Caco-2 (cell line): ENCODE measurements around the gene NDUFS2. TPM values are rescaled to one million over a fixed set of nuclear protein-coding genes. Genes with fewer than 3 reads are reported as not detected.

Experiments used
- BruUV-seq: library from RNA; stranded (reverse); fragments of 400-500 nt; replicated peaks from 2 replicates; lab custom pipeline; 2021; lab: Mats Ljungman, UMichigan
- CTCF ChIA-PET: fragments of 300-600 bp; sonication (Branson Sonifier 250); formaldehyde crosslinking; loops from one replicate; lab custom pipeline; 2022; ENCODE audit warnings: antibody characterized with exemption; lab: Charles Lee
- POLR2A ChIA-PET: fragments of 300-600 bp; sonication (Branson Sonifier 250); formaldehyde crosslinking; loops from one replicate; lab custom pipeline; 2022; ENCODE audit warnings: antibody characterized with exemption; lab: Charles Lee
- DNase-seq, 2 experiments: peaks; one replicate each; pipeline versions ENCODE4 v3.0.0 to v3.0.0-alpha.2; 2020 to 2022
- H3K27me3 ChIP-seq: replicated peaks from 2 replicates; pipeline ENCODE4 v1.6.0; 2011; ENCODE audit warnings: low read length; ENCODE audit not compliant: control insufficient read depth, insufficient read depth
- H3K36me3 ChIP-seq: 2 replicates; pipeline ENCODE4 v1.5.1; 2011; ENCODE audit warnings: low read length; ENCODE audit not compliant: control insufficient read depth, insufficient read depth
- H3K4me1 ChIP-seq: fragments of 250-450 bp; sonication (Bioruptor Pico); 2 replicates; pipeline ENCODE4 v1.5.1; 2020; ENCODE audit warnings: mild to moderate bottlenecking
- H3K4me3 ChIP-seq: 2 replicates; pipeline ENCODE4 v1.5.1; 2011; ENCODE audit warnings: low read depth, mild to moderate bottlenecking, control low read depth, low read length
- H3K9me3 ChIP-seq: fragments of 250-450 bp; sonication (Bioruptor Pico); 2 replicates; pipeline ENCODE4 v1.5.1; 2020; ENCODE audit warnings: mild to moderate bottlenecking, moderate library complexity
- H3K27ac Mint-ChIP-seq: one replicate; pipeline ENCODE4 v1.8.0; 2022; ENCODE audit warnings: mixed read lengths; ENCODE audit not compliant: unreplicated experiment
- H3K27me3 Mint-ChIP-seq: one replicate; pipeline ENCODE4 v1.8.0; 2022; ENCODE audit warnings: mixed read lengths; ENCODE audit not compliant: insufficient read depth, unreplicated experiment
- H3K36me3 Mint-ChIP-seq: one replicate; pipeline ENCODE4 v1.8.0; 2022; ENCODE audit warnings: mild to moderate bottlenecking, mixed read lengths; ENCODE audit not compliant: insufficient read depth, unreplicated experiment
- H3K4me1 Mint-ChIP-seq: one replicate; pipeline ENCODE4 v1.8.0; 2022; ENCODE audit warnings: low read depth, mixed read lengths; ENCODE audit not compliant: unreplicated experiment
- H3K4me3 Mint-ChIP-seq: one replicate; pipeline ENCODE4 v1.8.0; 2022; ENCODE audit warnings: mild to moderate bottlenecking, moderate library complexity, mixed read lengths; ENCODE audit not compliant: unreplicated experiment
- H3K9me3 Mint-ChIP-seq: one replicate; pipeline ENCODE4 v1.8.0; 2022; ENCODE audit warnings: mixed read lengths; ENCODE audit not compliant: unreplicated experiment
- CTCF ChIP-seq, 2 experiments: fragments of 200-600 bp in 1 of 2; IDR thresholded peaks; 1 replicate in 1 of 2; 2 replicates in 1 of 2; pipeline versions ENCODE4 v1.5.1 to v1.8.0; 2011 to 2022; ENCODE audit warnings: antibody characterized with exemption in 1 of 2, control low read depth in 1 of 2, inconsistent platforms in 1 of 2, low read depth in 1 of 2, low read length in 1 of 2, mild to moderate bottlenecking in 1 of 2, moderate library complexity in 1 of 2; ENCODE audit not compliant: insufficient read depth in 1 of 2, severe bottlenecking in 1 of 2, unreplicated experiment in 1 of 2
- intact Hi-C: fragments of 100-400 bp; cut with micrococcal nuclease; formaldehyde crosslinking; loops from one replicate; pipeline ENCODE4 v1.10.0; 2022; ENCODE audit not compliant: unreplicated experiment
- total RNA-seq: library from RNA; stranded (reverse); gene quantifications from 2 replicates; pipeline ENCODE4 v1.2.3, GENCODE V29; 2022

Gene NDUFS2
- total RNA-seq, 1 experiment from 2014 or later, result 115 TPM

- ChIA-PET POLR2A (interaction anchor here (0.6 to 2.2 kb wide), 16 partner anchors 8 to 205 kb away, joined by 3 to 41 read pairs (median 4); partner anchors contain the start of genes B4GALT3, F11R, NDUFS2 and SDHC), CTCF (interaction anchor here (0.5 to 3.6 kb wide), 30 partner anchors 9 to 215 kb away, joined by 3 to 44 read pairs (median 6); partner anchors contain the start of genes CFAP126, F11R, NDUFS2 and PPOX)
- Mint-ChIP-seq H3K27me3 (no peaks in the 10 kb centered on the region), H3K4me1 (peaks cover 50% of the 10 kb centered on the region), H3K36me3 (peaks cover 70% of the 10 kb centered on the region), H3K27ac (peak overlapping the region; percentile 97), H3K9me3 (peaks cover 24% of the 10 kb centered on the region), H3K4me3 (peak overlapping the region; percentile 99)
- peaks cover 6% of the 10 kb centered on the region for H3K36me3 ChIP-seq
- no peaks in the 10 kb centered on the region for H3K27me3 ChIP-seq
- peaks cover 54% of the 10 kb centered on the region for H3K4me1 ChIP-seq
- H3K9me3 ChIP-seq, result peaks cover 8% of the 10 kb centered on the region; the same call in 1 of the 2 replicates
- DNase-seq, result no peak
- intact Hi-C loops, result loop anchor here (1.0 kb wide), 4 partner anchors 8 to 89 kb away; partner anchors contain the start of gene SDHC
- no peak for TF ChIP-seq CTCF (IDR thresholded peaks at IDR 0.05; ENCODE audit: insufficient read depth in 1 of 2, low read depth in 1 of 2, low read length in 1 of 2, severe bottlenecking in 1 of 2, unreplicated experiment in 1 of 2)
- no TSS peak for BruUV-seq
- H3K4me3 ChIP-seq, result no peak overlapping the region
Measured at GRCh38 chr1:161225178-161225533, 23.0 kb downstream of the NDUFS2 start.

GRCh38 chr1:161225534-161226319, 23.6 kb downstream of the NDUFS2 start, which contains the start of gene TOMM40L:
Gene TOMM40L, plus strand, starts transcription at chr1:161226060. Its CDS starts 430 bp downstream, at chr1:161226490.
- BruUV-seq, result no TSS peak
- H3K4me3 Mint-ChIP-seq, result peak within 1 kb of the TSS; percentile 99

More at GRCh38 chr1:161225534-161226319, 23.6 kb downstream of the NDUFS2 start, which contains the start of gene TOMM40L:
- POLR2A ChIA-PET, result interaction anchor here (0.5 to 2.2 kb wide), 16 partner anchors 9 to 205 kb away, joined by 3 to 41 read pairs (median 6); partner anchors contain the start of genes B4GALT3, F11R, NDUFS2 and PCP4L1
- peak; percentile 31 to 67 for TF ChIP-seq CTCF (IDR thresholded peaks at IDR 0.05; ENCODE audit: insufficient read depth in 1 of 2, low read depth in 1 of 2, low read length in 1 of 2, severe bottlenecking in 1 of 2, unreplicated experiment in 1 of 2)
- DNase-seq, result peak; percentile 94 to 99
- Histone ChIP-seq H3K36me3 (peaks cover 6% of the 10 kb centered on the region), H3K4me3 (peak within 1 kb of the TSS; percentile 69), H3K9me3 (peaks cover 8% of the 10 kb centered on the region; the same call in 1 of the 2 replicates), H3K27me3 (no peaks in the 10 kb centered on the region), H3K4me1 (peaks cover 48% of the 10 kb centered on the region)
- Mint-ChIP-seq H3K4me1 (peaks cover 45% of the 10 kb centered on the region), H3K9me3 (peaks cover 24% of the 10 kb centered on the region), H3K27ac (peak within 1 kb of the TSS; percentile 97), H3K27me3 (no peaks in the 10 kb centered on the region), H3K36me3 (peaks cover 70% of the 10 kb centered on the region)
- CTCF ChIA-PET, result interaction anchor here (0.5 to 3.6 kb wide), 33 partner anchors 9 to 216 kb away, joined by 3 to 44 read pairs (median 5); partner anchors contain the start of genes B4GALT3, CFAP126, DEDD and F11R
- intact Hi-C loops, result loop anchor here (1.0 kb wide), 4 partner anchors 8 to 89 kb away; partner anchors contain the start of gene SDHC
